Measurements from ENCODE around the gene LRG1. TPM values are rescaled to one million over a fixed set of nuclear protein-coding genes. Genes with fewer than 3 reads are reported as not detected.

LRG1 gene
- total RNA-seq, 1 donor from 2014 or later, result 0.09 TPM

- Mint-ChIP-seq H3K4me1 (peaks cover 23% of the 10 kb centered on the region), H3K36me3 (ENCODE audit: low read depth) (no peaks in the 10 kb centered on the region), H3K27me3 (ENCODE audit: low read depth) (peaks cover 44% of the 10 kb centered on the region), H3K4me3 (peak overlapping the region; percentile 83), H3K9me3 (no peaks in the 10 kb centered on the region), H3K27ac (ENCODE audit: unreplicated experiment) (no peak overlapping the region)
- no peak for TF ChIP-seq CTCF (conservative IDR thresholded peaks at IDR 0.05)
- DNase-seq (ENCODE audit: low read depth, low spot score), result peak; percentile 44
These were observed 42.1 kb upstream of the LRG1 start for GRCh38 chr19:4581666-4582553.

- Mint-ChIP-seq H3K4me3 (peak overlapping the region; percentile 81), H3K27me3 (ENCODE audit: low read depth) (peaks cover 44% of the 10 kb centered on the region), H3K27ac (ENCODE audit: unreplicated experiment) (no peak overlapping the region), H3K36me3 (ENCODE audit: low read depth) (no peaks in the 10 kb centered on the region), H3K9me3 (no peaks in the 10 kb centered on the region), H3K4me1 (peaks cover 25% of the 10 kb centered on the region)
- TF ChIP-seq CTCF (conservative IDR thresholded peaks at IDR 0.05), result no peak
- no peak for DNase-seq (ENCODE audit: low read depth, low spot score)
These were observed 41.3 kb upstream of the LRG1 start for GRCh38 chr19:4580961-4581665.

- H3K27me3 Mint-ChIP-seq (ENCODE audit: low read depth), result peaks cover 41% of the 10 kb centered on the region
- no peak for DNase-seq (ENCODE audit: low read depth, low spot score)
- H3K4me1 Mint-ChIP-seq, result peaks cover 29% of the 10 kb centered on the region
- peak overlapping the region; percentile 75 for H3K4me3 Mint-ChIP-seq
- no peak for TF ChIP-seq CTCF (conservative IDR thresholded peaks at IDR 0.05)
- H3K27ac Mint-ChIP-seq (ENCODE audit: unreplicated experiment), result no peak overlapping the region
- H3K9me3 Mint-ChIP-seq, result no peaks in the 10 kb centered on the region
- no peaks in the 10 kb centered on the region for H3K36me3 Mint-ChIP-seq (ENCODE audit: low read depth)
These were observed 40.4 kb upstream of the LRG1 start for GRCh38 chr19:4580021-4580901.

GRCh38 chr19:4579389-4579788 lies 39.6 kb upstream of the LRG1 start:
- Mint-ChIP-seq H3K27ac (ENCODE audit: unreplicated experiment) (no peak overlapping the region), H3K9me3 (no peaks in the 10 kb centered on the region), H3K27me3 (ENCODE audit: low read depth) (peaks cover 41% of the 10 kb centered on the region), H3K4me1 (peaks cover 31% of the 10 kb centered on the region), H3K36me3 (ENCODE audit: low read depth) (no peaks in the 10 kb centered on the region), H3K4me3 (peak overlapping the region; percentile 75)
- DNase-seq (ENCODE audit: low read depth, low spot score), result no peak
- TF ChIP-seq CTCF (conservative IDR thresholded peaks at IDR 0.05), result no peak

Measured in neural crest cell (in vitro differentiated cells).